NCI-H2227 (cell line): Measurements from ENCODE around the gene OLA1.

Experiments used
- DNase-seq: peaks from one replicate; lab custom pipeline; 2025; ENCODE audit not compliant: unreplicated experiment; lab: John Stamatoyannopoulos, UW

OLA1 gene

DNA sequence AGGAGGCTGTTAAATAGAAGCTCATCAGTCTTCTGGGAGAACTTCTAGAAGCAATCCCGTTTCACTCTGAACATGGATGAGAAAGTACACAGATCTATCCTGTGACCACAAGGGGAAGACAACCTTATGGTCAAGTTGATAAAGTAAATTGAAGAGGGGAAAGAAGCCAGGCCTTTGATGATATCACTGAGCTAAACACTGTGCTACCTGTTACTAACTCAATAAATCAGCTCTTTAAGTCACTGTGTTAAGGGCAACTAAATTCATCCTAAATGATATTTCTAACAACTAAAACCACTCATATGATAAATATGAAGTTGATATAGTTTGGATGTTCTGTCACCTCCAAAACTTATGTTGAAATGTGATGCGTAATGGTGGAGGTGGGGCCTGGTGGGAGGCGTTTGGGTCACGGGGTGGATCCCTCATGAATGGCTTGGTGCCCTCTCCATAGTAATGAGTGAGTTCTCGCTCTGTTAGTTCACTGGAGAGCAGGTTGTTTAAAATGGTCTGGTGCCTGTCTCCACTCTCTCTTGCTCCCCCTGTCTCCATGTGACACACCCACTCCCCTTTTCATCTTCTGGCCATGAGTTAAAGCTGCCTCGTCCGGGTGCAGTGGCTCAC lies 23.6 kb downstream of the OLA1 start:
- no peak for DNase-seq

DNA sequence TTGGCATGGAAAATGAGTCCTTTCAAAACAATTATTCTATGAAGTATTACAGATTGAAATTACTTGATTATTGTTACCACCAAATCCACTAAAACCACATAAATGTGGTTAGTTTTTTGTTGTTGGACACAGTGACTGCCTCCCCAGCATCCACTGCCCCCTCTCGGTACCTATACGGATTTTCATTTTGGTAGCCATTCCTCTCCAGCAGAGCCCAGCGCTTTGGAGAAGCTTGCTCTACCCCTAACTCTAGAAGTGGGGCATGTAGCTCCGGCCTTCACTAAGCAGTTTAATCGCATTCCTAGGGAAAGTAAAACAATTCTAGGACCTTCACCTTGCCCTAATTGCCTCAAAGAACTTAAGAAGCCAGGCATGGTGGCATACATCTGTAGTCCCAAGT lies 24.2 kb downstream of the OLA1 start:
- DNase-seq, result no peak

DNA sequence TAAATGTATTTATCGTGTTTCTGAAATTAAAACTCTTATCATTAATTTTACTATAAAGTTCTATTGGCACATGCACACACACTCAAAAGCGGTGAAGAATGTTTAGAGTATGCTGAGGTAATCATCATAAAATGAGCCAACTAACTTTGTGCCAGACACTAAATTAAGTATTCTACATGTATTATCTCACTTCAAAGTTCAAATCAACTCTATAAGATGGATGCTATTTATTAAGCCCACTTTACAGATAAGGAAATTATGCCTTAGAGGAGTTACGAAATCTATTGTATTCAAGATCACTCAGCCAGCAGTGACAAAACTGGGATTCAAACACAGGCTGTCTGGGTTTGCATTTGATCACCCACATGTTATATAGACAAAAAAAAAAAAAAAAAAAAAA lies 24.9 kb downstream of the OLA1 start:
- no peak for DNase-seq

DNA sequence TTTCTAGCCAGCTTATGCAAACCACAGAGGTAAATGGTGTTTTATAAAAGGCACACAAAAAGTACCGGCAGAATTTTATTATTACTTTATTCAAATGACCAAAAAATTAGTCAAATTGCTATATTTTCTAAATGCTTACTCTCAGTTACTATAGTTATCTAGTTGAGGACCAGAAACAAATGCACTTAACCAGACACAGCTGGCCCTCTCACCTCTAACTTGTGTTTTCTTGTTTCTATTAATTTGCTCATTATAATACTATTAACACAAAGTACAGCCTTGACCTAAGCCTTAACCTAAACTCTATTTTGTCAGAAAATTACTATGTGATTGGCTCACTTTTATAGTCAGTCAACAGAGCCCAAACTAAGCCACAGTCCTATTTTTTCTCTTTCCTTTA lies 26.2 kb downstream of the OLA1 start:
- no peak for DNase-seq

DNA sequence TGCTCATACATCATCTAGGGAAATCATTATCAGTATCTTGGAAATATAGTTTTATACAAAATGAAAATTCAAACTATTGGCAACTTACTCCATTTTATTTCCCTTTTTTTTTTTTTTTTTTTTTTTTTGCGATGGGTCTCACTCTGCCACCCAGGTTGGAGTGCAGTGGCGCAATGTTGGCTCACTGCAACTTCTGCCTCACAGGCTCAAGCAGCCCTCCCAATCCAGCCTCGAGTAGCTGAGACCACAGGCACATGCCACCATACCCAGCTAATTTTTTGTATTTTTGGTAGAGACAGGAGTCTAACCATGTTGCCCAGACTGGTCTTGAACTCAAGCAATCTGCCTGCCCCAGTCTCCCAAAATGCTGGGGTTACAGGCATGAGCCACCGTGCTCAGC lies 29.0 kb downstream of the OLA1 start:
- DNase-seq, result no peak

DNA sequence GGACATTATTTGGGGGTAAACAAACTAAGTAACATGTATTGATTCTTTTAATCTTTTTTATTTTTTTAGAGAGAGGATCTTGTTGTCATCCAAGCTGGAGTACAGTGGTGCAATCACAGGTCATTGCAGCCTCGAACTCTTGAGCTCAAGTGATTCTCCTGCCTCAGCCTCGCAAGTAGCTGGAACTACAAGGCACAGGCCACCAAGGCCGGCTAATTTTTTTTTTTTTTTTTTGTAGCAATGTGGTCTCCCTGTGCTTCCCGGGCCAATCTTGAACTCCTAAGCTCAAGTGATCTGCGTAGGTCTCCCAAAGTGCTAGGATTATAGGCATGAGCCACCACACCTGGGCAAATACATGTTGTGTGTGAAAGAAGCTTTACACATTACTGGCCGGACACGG lies 29.6 kb downstream of the OLA1 start:
- no peak for DNase-seq

DNA sequence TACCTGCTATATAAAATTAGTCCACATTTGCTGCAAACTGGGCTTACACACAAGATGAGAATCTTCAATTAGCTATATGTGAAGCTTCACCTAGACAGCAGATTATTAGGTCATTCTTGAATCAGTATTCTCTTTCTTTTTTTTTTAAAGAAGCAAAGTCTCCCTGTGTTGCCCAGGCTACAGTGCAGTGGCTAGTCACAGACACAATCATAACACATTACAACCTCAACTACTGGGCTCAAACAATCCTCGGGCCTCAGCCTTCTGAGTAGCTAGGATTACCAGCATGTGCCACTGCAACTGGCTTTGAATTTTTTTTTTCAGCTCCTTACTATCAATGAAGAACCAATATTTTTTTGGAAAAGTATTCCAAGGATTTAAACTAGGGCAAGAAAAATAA lies 30.5 kb downstream of the OLA1 start:
- no peak for DNase-seq

DNA sequence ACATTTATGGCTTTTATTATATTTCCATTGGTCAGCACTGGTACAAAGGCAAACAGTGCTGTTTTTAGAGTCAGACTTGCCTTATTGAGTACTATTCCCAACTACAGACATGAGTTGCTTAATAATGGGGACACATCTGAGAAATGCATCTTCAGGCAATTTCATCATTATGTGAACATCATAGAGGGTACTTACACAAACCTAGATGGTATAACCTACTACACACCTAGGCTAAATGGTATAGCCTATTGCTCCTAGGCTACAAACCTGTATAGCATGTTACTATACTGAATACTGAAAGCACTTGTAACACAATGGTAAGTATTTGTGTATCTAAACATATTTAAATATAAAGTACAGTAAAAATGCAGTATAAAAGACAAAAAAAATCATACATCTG lies 36.4 kb downstream of the OLA1 start:
- no peak for DNase-seq

DNA sequence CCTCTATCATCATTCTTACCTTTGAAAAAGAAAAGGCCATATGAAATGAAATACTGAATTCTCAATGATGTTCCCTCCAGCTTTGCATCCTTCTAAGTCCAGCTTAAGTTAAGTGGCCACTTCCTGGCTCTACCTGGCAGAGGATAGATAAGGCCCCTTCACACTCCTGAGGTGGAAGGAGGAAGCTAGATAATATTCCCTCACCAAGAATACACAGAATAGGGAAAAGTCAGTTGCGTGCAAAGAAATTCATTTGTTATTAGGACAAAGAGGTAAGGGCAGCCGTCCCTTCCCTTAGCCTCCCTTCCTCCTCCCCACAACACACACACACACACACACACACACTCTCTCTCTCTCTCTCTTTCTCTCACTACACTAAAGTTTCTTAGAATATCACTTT lies 37.5 kb downstream of the OLA1 start:
- no peak for DNase-seq

DNA sequence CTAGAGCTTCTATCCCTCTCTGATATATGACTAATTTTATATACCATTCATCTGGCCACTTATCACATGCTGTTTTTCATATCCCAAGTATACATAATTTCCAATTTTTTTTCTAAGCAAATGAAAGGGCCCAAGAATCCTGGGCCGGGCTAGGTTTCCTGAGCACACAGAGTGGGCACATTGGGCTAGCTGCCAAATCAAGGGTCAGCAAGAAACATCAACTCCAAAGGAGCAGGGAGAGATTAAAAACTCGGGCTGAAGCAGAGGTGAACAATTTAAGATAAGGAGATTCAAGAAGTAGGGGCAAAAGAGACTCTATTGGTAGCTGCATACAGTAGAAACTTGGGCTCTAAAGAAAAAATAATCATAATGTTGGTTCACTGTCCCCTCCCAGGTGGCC lies 39.0 kb downstream of the OLA1 start:
- DNase-seq, result no peak

DNA sequence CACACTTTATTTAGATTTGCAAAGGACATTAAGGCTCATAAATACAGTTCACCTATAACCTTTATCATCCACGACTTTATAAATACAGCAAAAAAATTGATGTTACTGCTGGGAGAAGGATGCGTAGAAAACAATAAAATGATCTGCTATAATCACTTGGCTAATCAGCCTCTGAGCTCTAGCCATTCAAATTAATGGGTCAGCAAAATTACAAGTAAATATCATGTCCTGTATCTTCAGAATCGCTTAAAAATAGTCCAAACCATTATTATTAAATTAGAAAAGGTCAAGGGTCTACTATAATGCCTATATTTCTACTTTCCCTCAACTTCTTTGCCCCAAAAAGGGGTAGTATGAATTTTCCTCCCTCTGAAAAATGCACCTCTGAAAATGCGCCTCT lies 40.3 kb downstream of the OLA1 start:
- DNase-seq, result no peak

DNA sequence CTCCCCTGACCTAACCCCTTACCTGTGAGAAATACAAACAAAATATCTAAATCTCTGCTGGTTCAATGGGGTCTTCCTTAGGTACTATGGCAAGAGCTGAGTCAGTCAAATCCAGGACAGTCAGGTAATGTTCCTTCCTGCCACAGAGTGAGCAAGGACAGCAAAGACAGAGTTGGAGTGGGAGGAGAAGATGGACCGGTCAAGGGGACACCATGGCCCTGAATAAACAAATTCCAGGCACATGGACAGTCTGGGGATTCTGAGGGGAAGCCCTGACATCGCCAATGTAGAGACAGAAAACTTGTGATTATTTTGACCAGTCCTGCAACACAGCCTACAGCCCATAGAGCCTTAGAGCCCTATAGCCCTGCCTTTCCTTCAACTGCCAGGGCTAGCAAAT lies 42.8 kb downstream of the OLA1 start:
- DNase-seq, result no peak

DNA sequence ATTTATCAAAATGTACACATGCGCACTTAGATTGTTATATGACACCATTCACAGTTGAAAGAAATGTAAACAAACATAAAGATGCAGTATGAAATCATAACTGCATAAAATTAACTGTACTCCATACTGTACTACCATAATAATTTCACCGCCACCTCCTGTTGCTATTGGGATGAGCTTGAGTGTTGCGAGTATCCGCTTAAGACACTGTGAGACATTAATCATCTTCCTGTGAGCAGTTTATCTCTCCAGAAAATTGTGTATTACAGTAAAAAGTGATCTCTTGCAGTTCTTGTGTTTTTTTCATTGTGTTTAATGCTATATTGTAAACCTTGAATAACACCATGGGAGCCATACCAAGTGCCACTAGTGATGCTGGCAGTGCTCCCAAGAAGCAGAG lies 46.1 kb downstream of the OLA1 start:
- DNase-seq, result peak; percentile 45

DNA sequence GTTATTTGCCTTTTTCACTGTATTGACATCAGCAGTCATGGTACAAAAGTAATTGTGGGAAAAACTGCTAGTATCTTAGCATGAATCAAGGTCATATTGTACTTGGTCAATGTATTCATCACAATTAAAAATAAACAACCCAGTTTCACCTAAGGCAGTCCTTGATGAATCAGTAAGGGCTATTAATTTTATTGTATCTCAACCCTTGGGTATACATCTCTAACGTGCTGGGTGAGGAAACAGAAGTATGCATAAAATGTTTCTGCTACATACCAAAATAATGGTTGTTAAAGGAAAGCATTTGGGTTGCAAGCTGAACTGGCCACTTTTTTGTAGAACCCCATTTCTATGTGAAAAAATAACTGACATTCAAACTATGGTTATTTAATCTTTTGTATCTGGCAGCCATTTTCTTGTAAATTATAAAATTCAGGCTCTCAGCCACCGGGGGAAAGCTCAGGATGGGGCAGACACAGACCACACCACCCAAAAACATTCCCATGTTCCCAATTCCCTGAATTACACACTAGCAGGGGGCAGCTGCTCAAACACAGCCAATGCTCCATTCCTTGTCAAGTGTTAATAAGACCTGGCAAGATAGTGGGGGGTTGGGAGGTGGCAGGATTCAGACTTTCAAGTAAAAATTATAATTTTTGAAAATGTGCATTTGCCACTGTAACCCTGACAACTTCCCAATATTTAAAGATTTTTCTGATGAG lies 49.3 kb downstream of the OLA1 start:
- DNase-seq, result no peak

DNA sequence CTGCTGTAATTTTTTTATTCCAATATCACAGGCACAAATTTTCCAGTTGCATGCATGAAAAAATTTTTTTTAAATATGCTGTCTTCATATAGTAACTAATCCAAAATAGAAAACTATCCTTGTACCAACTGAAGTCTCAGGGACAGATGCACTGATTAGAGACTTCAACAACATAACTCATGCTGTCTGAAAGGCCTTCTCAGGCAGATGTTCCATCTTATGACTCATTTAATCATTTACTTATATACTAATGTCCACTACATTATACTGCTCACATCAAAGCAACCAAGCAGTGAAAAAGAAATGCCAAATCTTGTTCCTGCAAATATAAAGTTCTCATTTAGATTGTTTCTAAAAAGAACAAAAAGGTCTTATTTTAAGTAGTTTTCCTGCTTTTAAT lies 53.1 kb downstream of the OLA1 start:
- no peak for DNase-seq

DNA sequence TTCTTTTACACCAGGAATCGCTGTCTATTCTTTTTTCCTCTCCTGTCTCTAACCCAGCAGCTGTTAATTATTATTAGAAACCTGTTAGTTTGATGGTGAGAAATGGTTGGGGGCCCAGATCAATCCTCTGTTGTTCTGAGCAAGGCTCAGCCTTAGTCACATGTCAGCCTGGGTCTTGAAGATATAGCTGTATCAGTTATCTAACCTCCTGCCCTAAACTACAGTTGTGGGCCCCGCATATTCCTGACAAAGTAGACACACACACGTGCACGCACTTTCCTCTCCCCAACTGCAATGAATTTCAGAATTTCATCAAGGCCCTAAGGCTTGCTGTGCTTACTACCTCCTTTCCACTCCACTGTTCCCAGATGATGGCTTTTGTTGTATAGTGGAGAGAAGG lies 54.6 kb downstream of the OLA1 start:
- no peak for DNase-seq

DNA sequence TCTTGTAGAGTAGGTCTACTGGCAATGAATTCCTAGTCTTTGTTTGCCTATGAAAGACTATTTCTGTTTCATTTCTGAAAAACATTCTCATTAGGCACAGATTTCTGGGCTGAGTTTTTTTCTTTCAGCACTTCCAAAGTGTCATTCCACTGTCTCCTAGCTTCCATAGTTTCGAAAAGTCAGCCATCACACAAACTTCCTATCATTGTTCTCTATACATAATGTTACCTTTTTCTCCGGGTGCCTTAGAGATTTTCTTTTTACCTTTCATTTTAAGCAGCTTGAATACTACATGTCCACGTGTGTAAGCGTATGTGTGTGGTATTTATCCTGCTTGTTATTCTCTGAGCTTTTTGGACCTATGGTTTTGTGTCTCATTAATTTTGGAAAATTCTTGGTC lies 55.7 kb downstream of the OLA1 start:
- no peak for DNase-seq

DNA sequence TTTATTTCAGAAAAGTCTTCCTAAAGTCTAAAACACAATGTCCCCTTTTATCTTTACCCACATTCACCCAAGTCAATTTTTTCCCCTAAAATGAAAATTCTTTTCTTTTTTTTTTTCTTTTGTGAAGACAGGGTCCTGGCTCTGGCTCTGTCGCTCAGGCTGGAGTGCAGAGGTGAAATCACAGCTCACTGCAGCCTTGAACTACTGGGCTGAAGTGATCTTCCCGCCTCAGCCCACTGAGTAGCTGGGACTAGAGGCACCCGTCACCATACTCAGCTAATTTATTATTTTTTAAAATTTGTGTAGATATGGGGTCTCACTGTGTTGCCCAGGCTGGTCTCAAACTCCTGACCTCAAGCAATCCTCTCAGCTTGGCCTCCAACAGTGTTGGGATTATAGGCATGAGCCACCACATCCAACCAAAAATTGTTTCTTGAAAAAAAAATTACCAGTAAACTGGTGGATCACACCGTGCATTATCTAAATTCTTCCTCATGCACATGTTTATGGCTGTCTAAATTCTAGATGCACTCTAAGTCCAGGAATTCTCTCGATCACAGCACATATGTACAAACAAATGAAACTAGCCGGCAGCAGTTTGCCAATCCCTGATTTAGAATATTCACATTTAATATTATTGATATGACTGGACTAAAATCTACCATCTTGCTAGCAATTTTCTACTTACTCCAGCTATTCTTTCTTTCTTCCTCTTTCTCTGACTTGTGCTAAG lies 56.8 kb downstream of the OLA1 start:
- DNase-seq, result no peak

DNA sequence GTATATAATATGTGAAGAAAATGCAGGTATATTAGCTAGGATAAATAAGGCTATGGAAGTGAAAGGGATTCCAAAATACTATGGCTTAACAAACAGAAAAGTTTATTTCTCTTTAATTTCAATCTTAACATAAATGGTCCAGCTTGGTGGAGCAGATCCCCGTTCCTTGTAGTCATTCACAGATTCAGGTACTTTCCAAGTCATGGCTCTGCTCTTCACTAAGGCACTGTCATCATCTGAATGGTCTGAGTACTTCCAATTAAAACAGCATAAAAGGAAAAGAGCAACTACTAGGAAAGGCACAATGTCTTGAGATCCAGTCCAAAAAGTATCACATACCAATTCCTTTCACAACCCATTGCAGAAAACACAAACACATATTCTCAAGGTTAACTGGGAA lies 63.4 kb downstream of the OLA1 start:
- no peak for DNase-seq

DNA sequence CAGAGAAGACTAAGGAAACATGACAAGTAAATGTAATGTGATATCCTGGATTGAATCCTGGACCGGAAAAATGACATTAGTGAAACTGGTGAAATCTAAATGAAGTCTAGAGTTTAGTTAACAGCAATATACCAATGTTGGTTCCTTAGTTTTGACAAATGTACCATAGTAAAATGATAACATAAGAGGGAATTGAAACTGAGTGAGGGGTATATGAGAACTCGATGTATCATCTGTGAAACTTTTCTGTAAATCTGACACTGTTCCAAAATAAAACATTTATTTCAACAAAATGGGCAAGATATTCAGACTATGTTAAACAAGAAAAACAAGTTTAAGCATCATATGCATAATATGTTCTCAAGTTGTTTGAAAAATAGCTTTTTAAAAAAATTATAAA lies 63.8 kb downstream of the OLA1 start:
- DNase-seq, result no peak

DNA sequence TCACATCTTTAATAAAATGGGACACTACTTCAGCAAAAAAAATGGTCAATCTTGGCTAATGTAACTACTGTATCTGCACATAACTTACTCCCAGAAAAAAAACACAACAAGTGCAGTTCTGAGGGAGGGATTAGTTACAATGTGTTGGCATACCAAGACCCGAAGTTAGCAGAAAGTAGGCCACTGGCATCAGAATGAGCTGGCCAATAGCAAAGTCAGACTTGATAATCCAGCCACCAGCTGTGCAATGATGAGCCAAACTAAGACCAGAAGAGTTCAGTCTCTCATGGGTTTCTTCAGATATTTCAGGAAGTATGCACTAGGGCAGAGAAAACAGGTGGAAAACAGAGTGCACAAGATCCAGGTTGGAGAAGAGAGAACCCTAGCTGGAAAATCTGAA lies 65.3 kb downstream of the OLA1 start:
- no peak for DNase-seq

DNA sequence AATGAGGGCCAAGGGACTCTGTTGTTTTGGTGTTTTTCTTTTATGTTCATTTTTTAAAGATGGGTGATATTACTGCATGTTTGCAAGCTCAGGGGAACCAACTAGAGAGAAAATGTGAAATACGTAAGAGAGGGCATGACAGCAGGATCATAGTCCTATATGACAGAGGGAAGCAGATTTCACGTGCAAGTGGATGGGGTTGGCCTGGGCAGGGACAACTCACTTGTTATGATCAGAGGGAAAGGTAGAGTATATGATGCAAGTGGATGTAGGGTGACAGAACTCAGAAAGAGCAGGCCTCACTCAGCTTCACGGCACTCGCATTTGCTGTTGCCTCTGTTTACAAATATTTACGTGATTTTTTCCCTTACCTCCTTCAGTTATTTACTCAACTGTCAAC lies 67.0 kb downstream of the OLA1 start:
- no peak for DNase-seq
